SU-DHL-6 (cell line): ENCODE data around the gene PROX1.

ENCODE experiments used
- EZH2phosphoT487 ChIP-seq: fragments of 200-600 bp; sonication (generic), shearing (Covaris generic); conservative IDR thresholded peaks from 2 replicates; pipeline ENCODE4 v1.6.1; 2018; ENCODE audit warnings: mild to moderate bottlenecking, antibody characterized with exemption, low read length, moderate library complexity, mixed read lengths
- TF ChIP-seq, protein P1 (sequence below): fragments of 200-600 bp; sonication (generic); IDR thresholded peaks from one replicate; pipeline ENCODE4 v1.5.1; 2017; ENCODE audit warnings: antibody characterized with exemption, mild to moderate bottlenecking, low read length, moderate library complexity; ENCODE audit not compliant: insufficient read depth, poor library complexity, severe bottlenecking

DNA sequence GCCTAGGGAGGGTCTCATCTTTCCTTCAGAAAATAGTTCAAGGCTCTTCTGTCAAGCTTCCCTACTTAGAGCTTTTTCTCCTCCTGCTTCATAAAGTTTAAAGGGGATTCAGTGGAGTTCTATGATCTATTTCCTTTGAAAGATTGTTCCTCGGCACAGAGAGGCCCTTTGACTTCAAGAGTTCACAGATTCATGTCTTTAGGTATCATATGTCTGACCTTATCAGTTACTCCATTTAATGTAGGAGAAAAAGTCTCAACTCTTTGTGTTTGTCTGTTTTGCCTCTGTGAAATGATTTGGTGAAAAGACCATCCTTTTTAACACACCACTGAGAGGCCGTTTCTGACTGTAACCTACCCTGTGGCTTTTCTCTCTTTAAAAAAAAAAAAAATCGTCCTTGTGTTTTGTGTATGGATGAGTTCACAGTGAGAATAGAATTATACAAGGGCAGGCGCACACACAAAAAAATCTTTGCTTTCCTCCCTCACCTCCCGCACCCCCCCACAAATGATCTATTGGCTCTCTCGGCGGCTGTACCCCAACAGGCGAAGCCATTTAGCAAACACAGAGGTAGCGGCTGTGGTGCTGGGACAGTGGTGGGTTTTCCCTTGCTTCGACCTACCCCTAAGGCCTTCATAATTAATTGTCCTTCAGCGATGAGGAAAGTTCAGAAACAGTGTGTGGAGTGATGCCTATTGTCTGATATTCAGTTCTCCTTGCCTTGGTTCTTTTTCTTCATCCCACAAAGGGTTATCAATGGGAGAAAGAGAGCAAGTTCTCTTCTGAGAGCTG is 29.6 kb downstream of the PROX1 start:
- TF ChIP-seq, protein P1, sequence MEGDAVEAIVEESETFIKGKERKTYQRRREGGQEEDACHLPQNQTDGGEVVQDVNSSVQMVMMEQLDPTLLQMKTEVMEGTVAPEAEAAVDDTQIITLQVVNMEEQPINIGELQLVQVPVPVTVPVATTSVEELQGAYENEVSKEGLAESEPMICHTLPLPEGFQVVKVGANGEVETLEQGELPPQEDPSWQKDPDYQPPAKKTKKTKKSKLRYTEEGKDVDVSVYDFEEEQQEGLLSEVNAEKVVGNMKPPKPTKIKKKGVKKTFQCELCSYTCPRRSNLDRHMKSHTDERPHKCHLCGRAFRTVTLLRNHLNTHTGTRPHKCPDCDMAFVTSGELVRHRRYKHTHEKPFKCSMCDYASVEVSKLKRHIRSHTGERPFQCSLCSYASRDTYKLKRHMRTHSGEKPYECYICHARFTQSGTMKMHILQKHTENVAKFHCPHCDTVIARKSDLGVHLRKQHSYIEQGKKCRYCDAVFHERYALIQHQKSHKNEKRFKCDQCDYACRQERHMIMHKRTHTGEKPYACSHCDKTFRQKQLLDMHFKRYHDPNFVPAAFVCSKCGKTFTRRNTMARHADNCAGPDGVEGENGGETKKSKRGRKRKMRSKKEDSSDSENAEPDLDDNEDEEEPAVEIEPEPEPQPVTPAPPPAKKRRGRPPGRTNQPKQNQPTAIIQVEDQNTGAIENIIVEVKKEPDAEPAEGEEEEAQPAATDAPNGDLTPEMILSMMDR = no peak
- TF ChIP-seq EZH2phosphoT487 = no peak
